ENCODE data around the gene MNAT1.

The MNAT1 gene

GRCh38 chr14:60893911-60894310, 159.3 kb downstream of the MNAT1 start:
- DNase-seq: no peak

GRCh38 chr14:60904381-60904780, 169.8 kb downstream of the MNAT1 start:
- no peak for DNase-seq

- DNase-seq: no peak
These were observed 171.4 kb downstream of the MNAT1 start for GRCh38 chr14:60905923-60906322.

- no peak for DNase-seq
These were observed 181.2 kb downstream of the MNAT1 start for GRCh38 chr14:60915781-60916180.

DNA sequence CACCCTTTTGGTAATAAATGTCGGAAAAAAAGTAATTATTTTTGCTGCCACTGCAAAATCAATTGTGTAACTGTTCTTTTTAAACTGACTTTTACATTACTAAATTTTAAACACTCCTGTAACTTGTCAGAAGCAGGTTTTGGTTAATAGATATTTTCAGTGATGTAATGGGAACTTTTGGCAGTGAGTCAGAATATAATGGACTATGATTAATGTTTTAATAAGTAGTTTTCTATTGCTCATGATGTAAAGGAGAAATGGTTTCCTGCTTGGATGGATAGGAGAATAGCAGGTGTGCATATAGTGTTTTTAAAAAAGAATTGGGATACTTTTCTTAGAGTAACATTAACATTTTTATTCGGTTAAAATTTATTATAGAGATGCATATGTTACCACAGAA, 187.5 kb downstream of the MNAT1 start:
- DNase-seq: peak; percentile 60

GRCh38 chr14:60925286-60925685, 190.7 kb downstream of the MNAT1 start:
- DNase-seq: no peak

GRCh38 chr14:60926002-60926401, 191.4 kb downstream of the MNAT1 start:
- DNase-seq: no peak

DNA sequence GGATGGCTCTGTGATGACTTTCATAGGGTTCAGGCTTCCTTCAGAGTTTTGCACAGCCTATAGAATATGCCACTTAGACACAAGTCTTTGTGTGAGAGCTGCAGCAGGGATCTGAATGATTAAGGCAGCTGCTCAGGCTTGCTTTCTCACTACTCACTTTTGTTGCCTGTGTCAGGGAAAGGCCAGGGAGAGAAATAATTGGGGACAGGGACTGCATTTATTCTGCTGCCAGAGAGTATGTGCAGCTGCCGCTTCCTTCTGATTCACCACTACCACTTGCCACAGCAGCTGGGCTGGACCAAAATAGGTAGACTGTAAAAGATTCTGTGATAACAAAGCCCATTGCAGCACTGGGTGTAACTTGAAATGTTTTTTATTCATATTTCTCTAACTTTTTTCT, 196.7 kb downstream of the MNAT1 start:
- DNase-seq: no peak

DNA sequence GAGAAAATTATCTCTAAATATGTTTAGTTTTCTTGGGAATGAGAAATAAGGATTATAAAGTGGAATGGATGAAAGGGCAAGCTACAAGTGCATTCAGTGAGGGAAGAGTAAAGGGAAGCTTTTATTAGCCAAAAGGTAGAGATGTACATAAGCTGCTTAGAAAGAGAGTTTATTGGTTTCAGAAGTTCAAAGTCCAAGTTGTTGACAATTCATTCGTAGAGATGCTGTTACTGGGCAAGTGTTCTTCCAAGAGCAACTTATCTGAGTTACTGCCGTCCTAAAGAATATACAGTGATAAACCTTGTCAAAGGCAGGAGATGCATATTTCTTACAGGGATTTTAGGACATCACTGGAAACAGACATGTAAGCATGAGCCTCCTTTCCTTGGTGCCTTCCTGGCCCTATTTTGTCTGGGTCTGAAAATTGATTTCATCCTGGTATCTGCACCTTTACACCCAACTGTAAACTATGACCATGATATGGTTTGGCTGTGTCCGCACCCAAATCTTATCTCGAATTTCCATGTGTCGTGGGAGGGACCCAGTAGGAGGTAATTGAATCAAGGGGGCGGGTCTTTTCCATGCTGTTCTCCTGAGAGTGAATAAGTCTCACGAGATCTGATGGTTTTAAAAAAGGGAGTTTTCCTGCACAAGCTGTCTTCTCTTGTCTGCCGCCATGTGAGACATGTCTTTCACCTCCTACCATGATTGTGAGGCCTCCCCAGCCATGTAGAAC, 199.5 kb downstream of the MNAT1 start:
- DNase-seq: no peak

- no peak for DNase-seq
These were observed 200.8 kb downstream of the MNAT1 start for GRCh38 chr14:60935319-60935718.

DNA sequence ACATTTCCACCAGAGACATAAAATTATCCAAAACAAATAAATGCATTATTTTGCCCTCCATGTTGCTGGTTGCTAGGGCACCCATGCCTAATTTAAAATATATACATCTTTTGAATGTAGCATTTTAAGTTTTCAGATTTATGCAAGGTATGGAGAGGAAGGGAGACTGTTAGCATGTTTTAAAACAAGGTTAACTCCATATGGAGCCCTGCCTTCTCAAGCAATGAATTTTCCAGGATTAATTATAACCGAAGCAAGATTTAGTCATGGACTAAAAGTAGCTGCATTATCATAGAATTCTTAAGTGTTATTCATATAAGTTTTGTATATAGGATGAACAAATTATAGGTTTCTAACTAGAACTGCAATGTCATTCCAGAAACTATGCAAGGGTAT, 209.1 kb downstream of the MNAT1 start:
- no peak for DNase-seq

DNA sequence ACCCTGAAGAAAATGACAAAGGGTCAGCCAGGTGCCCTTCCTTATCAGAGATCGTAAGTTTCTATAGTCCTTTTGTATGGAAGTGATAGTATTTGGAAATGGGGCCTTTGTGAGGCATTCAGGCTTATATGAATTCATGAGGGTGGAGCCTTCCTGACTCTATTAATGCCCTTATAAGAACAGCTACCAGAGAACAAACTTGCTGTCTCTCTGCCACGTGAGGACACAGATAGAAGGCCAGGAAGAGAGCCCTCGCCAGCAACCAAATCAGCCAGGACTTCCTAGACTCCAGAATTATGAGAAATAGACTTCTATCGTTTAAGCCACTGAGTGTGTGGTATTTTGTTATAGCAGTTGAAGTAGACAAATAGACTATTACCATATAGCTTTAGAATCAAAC, 209.6 kb downstream of the MNAT1 start:
- DNase-seq: no peak

- DNase-seq: no peak
These were observed 211.4 kb downstream of the MNAT1 start for GRCh38 chr14:60945984-60946383.

DNA sequence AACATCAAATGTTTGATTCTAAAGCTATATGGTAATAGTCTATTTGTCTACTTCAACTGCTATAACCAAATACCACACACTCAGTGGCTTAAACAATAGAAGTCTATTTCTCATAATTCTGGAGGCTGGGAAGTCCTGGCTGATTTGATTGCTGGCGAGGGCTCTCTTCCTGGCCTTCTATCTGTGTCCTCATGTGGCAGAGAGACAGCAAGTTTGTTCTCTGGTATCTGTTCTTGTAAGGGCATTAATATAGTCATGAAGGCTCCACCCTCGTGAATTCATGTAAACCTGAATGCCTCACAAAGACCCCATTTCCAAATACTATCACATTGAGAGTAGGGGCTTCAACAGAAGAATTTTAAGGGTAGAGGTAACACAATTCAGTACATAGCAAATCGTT, 212.2 kb downstream of the MNAT1 start:
- no peak for DNase-seq

DNA sequence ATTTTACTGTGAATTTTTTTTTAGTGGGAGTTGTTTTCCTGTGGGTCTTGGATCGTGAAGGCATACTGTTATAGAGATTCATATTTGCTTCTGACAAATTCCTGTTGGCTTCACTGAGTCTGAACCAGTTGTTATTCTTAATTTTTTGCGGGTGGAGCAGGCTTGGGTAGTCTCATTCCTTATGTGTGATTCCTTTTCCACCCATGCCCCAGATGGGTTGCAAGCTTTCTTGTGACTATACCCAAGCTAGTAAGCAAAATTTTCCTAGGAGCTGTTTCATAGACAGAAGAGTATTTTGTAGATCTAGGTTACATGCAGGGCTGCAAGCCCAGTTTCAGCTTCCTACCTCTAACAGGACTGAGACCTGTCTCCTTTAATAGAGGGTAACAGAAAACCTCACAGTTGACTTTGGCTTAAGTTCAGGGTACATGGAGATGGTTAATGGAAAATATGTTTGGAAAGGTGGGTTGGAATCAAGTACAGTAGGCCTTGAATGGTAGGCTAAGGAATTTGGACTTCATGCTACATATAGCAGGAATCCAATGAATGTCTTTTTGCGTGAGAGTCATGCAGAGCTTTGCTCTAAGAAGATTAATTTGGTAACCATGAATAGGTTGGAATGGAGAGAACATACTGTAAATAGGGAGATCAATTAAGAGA, 217.3 kb downstream of the MNAT1 start:
- DNase-seq: no peak

DNA sequence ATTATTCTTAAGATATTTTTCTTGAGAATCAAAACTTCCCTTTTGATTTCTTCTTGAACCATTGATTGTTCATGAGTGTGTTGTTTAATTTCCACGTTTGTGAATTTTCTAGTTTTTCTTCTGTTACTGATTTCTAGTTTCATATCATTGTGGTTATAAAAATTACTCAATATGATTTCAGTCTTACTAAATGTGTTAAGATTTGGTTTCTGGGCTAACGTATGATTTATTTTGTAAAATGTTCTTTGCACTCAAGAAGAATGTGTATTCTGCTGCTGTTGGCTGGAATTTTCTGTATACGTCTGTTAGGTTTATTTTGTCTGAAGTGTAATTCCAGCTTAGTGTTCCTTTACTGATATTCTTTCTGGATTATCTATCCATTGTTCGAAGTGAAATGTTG, 221.6 kb downstream of the MNAT1 start:
- no peak for DNase-seq

GRCh38 chr14:60956632-60957031, 222.1 kb downstream of the MNAT1 start:
- no peak for DNase-seq

DNA sequence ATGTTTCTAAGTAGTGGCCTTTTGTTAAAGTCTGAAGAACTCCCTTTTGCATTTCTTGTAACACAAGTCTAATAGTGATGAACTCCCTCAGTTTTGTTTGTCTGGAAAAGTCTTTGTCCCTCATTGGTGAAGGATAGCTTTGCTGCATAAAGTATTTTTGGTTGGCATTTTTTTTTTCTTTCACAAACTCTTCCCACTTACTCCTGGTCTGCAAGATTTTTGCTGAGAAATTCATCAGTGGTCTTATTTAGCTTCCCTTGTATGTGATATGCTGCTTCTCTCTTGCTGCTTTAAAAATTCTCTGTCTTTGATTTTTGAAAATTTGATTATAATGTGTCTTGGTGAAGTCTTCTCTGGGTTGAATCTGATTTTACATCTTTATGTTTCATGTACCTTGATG, 223.6 kb downstream of the MNAT1 start:
- DNase-seq: no peak

DNA sequence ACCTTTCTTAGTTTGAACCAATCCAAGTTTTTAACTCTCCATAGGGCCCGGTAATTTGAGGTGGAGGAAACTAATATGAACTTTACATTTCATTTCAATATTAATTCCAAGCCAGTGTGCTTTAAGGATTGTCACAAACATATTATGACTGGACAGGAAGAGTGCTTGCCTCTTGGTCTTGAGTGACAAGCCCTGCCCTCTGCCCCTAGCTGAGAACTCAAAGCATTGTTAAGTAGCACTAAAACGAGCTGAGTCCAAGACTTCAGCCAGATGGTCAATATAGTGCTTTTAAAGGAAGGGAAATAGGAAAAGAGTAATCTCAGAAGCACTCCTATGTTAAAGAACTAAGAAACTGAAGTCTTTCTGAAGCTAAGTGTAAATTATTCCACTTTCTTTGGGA, 229.2 kb downstream of the MNAT1 start:
- no peak for DNase-seq

- no peak for DNase-seq
These were observed 230.3 kb downstream of the MNAT1 start for GRCh38 chr14:60964904-60965303.

GRCh38 chr14:60965402-60965801, 230.8 kb downstream of the MNAT1 start:
- no peak for DNase-seq

GRCh38 chr14:60968099-60968498, 233.5 kb downstream of the MNAT1 start:
- DNase-seq: no peak

GRCh38 chr14:60968671-60969070, 234.1 kb downstream of the MNAT1 start:
- no peak for DNase-seq

GRCh38 chr14:60970146-60970545, 235.6 kb downstream of the MNAT1 start:
- DNase-seq: no peak

- DNase-seq: no peak
These were observed 236.7 kb downstream of the MNAT1 start for GRCh38 chr14:60971271-60971670.
